Naive B cell (primary cell): ENCODE results near the gene ANKUB1. TPM values are rescaled to one million over a fixed set of nuclear protein-coding genes. Genes with fewer than 3 reads are reported as not detected.

ENCODE experiments used
- ATAC-seq, 2 donors: fragments of 150-1000 bp; cut with Tn5 transposase; 2 replicates each; pipeline ENCODE4 v1.10.0; 2021; ENCODE audit warnings: low read depth in 2 of 2, mild to moderate bottlenecking in 2 of 2, moderate library complexity in 2 of 2
- DNase-seq: peaks from one replicate; pipeline ENCODE4 v3.0.0; 2022
- H3K27ac Mint-ChIP-seq, 6 donors: one replicate each; pipeline ENCODE4 v1.8.0; 2020 to 2022; ENCODE audit warnings: mild to moderate bottlenecking in 6 of 6, mixed read lengths in 6 of 6, moderate library complexity in 5 of 6, inconsistent platforms in 2 of 6
- H3K27me3 Mint-ChIP-seq, 3 donors: one replicate each; pipeline ENCODE4 v1.8.0; 2021 to 2022; ENCODE audit warnings: mixed read lengths in 3 of 3, mild to moderate bottlenecking in 1 of 3
- H3K36me3 Mint-ChIP-seq, 2 donors: one replicate each; pipeline ENCODE4 v1.8.0; 2020 to 2022; ENCODE audit warnings: mixed read lengths in 2 of 2, inconsistent platforms in 1 of 2, mild to moderate bottlenecking in 1 of 2
- H3K4me1 Mint-ChIP-seq, 3 donors: one replicate each; pipeline ENCODE4 v1.8.0; 2020 to 2022; ENCODE audit warnings: mixed read lengths in 3 of 3, inconsistent platforms in 1 of 3, mild to moderate bottlenecking in 1 of 3, moderate library complexity in 1 of 3
- H3K4me3 Mint-ChIP-seq, 8 donors: one replicate each; pipeline ENCODE4 v1.8.0; 2020 to 2022; ENCODE audit warnings: mild to moderate bottlenecking in 8 of 8, mixed read lengths in 8 of 8, moderate library complexity in 8 of 8, inconsistent platforms in 2 of 8
- H3K9me3 Mint-ChIP-seq, 7 donors: one replicate each; pipeline ENCODE4 v1.8.0; 2020 to 2022; ENCODE audit warnings: mixed read lengths in 7 of 7, mild to moderate bottlenecking in 5 of 7, inconsistent platforms in 2 of 7, moderate library complexity in 1 of 7
- polyA plus RNA-seq, 6 donors: library from polyadenylated mRNA; unstranded; fragments of 300-500 nt; fragmentation: Illumina TruSeq; gene quantifications; one replicate each; pipeline ENCODE4 v1.2.3, GENCODE V29; 2021; ENCODE audit warnings: low read depth in 6 of 6

ANKUB1 gene
- polyA plus RNA-seq, 6 donors from 2014 or later: 0.35 to 2.6 (median 0.71) TPM; not detected in 3

DNA sequence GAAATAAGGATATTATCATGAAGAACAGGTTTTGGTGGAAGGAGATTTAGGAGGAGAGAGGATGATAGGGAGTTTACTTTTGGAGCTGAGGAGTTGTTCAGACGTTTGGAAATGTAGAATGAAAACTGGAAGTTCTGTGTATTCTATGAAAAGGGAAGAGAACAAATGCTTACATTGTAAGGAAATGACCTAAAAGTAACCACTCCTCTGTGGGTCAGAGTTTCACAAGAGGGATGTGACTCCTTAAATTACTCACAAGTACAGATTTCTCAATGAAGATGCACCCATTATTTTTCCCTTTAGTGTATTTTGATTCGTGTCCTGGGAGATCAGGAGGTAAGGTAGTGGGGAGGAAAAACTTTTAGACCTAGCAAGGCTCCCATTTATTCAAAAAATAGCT lies 24.6 kb upstream of the ANKUB1 start:
- ATAC-seq (no peak), DNase-seq (no peak)
- Mint-ChIP-seq H3K36me3 (peaks cover 0 to 11% of the 10 kb centered on the region in 2 donors), H3K4me3 (peak overlapping the region in 6 of 8 donors; percentile 1 to 100 (median 22)), H3K27ac (peak overlapping the region; percentile 17 to 93 (median 45)), H3K9me3 (peaks cover 0 to 4% (median 0%) of the 10 kb centered on the region in 7 donors), H3K27me3 (no peaks in the 10 kb centered on the region), H3K4me1 (peaks cover 64 to 72% (median 70%) of the 10 kb centered on the region in 3 donors)

DNA sequence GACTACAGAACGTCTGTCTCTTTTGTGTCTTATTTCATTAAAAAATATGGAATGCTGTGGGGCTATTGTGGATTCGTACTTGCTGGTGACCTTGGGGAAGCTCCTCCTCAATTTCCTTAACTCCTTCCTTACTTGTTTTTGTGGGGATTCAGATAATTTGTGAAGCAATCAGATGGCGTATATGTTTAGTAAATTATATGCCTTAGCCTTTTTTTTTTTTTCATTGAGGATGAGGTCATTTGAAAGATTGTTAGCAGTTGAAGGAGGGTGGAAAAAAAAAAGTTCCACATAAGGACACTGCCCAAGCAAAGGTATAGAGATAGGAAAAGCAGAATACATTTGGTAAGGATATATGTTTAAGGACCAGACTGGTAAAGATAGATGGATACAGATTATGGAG lies 24.0 kb upstream of the ANKUB1 start:
- Mint-ChIP-seq H3K27me3 (no peaks in the 10 kb centered on the region), H3K27ac (peak overlapping the region in 4 of 6 donors; percentile 4 to 83 (median 34)), H3K36me3 (peaks cover 0 to 4% of the 10 kb centered on the region in 2 donors), H3K4me3 (peak overlapping the region; percentile 1 to 100 (median 52)), H3K9me3 (peaks cover 0 to 2% (median 0%) of the 10 kb centered on the region in 7 donors), H3K4me1 (peaks cover 61 to 70% (median 63%) of the 10 kb centered on the region in 3 donors)
- ATAC-seq (no peak), DNase-seq (no peak)

GRCh38 chr3:149815728-149816127 lies 23.4 kb upstream of the ANKUB1 start:
- Mint-ChIP-seq H3K27me3 (no peaks in the 10 kb centered on the region), H3K36me3 (peaks cover 0 to 4% of the 10 kb centered on the region in 2 donors), H3K27ac (peak overlapping the region in 2 of 6 donors; percentile 52 to 92), H3K9me3 (peaks cover 0 to 2% (median 0%) of the 10 kb centered on the region in 7 donors), H3K4me1 (peaks cover 61 to 69% (median 63%) of the 10 kb centered on the region in 3 donors), H3K4me3 (peak overlapping the region; percentile 29 to 100 (median 72))
- DNase-seq (no peak), ATAC-seq (no peak)

DNA sequence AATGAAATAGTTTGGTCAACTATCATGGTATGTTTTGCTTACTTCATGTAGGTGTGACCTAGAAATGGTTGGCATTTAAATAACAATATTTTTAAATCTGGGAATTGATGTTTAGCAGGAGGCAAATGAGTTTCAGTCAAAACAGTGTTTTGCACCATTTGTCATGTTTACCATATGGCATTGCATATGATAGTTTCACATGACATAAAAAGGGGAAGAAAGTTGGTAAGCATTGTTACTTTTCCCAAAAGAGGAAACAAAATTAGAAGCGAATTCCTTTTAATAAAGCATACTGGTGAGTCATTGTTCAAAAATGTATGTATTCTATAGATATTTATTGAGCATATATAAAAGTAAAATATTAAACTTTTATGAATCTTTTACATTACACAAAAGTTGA lies 23.0 kb upstream of the ANKUB1 start:
- ATAC-seq (no peak), DNase-seq (peak; percentile 14)
- Mint-ChIP-seq H3K4me1 (peaks cover 61 to 68% (median 63%) of the 10 kb centered on the region in 3 donors), H3K27me3 (no peaks in the 10 kb centered on the region), H3K27ac (peak overlapping the region in 2 of 6 donors; percentile 5 to 92), H3K9me3 (peaks cover 0 to 2% (median 0%) of the 10 kb centered on the region in 7 donors), H3K36me3 (peaks cover 0 to 4% of the 10 kb centered on the region in 2 donors), H3K4me3 (peak overlapping the region; percentile 17 to 100 (median 99))

- peak overlapping the region; percentile 94 to 100 (median 100) for H3K4me3 Mint-ChIP-seq
Measured at GRCh38 chr3:149813367-149814281, 21.3 kb upstream of the ANKUB1 start.

GRCh38 chr3:149812606-149813366 lies 20.4 kb upstream of the ANKUB1 start, which contains the start of gene RNF13:
Gene RNF13 (plus strand): TSS chr3:149813215. CDS start chr3:149846027, 32,812 bp downstream.
- Mint-ChIP-seq H3K9me3 (no peaks in the 10 kb centered on the region), H3K27ac (peak within 1 kb of the TSS; percentile 92 to 100 (median 98)), H3K27me3 (no peaks in the 10 kb centered on the region), H3K4me3 (peak within 1 kb of the TSS; percentile 94 to 100 (median 100)), H3K36me3 (peaks cover 0 to 4% of the 10 kb centered on the region in 2 donors), H3K4me1 (peaks cover 48 to 54% (median 49%) of the 10 kb centered on the region in 3 donors)
- ATAC-seq: peak; percentile 91 to 93
- peak; percentile 91 for DNase-seq

More at GRCh38 chr3:149813367-149814281, 21.3 kb upstream of the ANKUB1 start:
- H3K27me3 Mint-ChIP-seq: no peaks in the 10 kb centered on the region
- H3K4me1 Mint-ChIP-seq: peaks cover 52 to 56% (median 54%) of the 10 kb centered on the region in 3 donors
- H3K9me3 Mint-ChIP-seq: peaks cover 0 to 2% (median 0%) of the 10 kb centered on the region in 7 donors
- ATAC-seq (peak; percentile 11 to 19), DNase-seq (no peak)
- H3K36me3 Mint-ChIP-seq: peaks cover 0 to 4% of the 10 kb centered on the region in 2 donors
- peak overlapping the region; percentile 92 to 100 (median 98) for H3K27ac Mint-ChIP-seq

GRCh38 chr3:149812165-149812605 lies 19.8 kb upstream of the ANKUB1 start:
- DNase-seq (no peak), ATAC-seq (no peak)
- peak overlapping the region; percentile 92 to 100 (median 98) for H3K27ac Mint-ChIP-seq
- peaks cover 0 to 4% of the 10 kb centered on the region in 2 donors for H3K36me3 Mint-ChIP-seq
- H3K4me3 Mint-ChIP-seq: peak overlapping the region; percentile 94 to 100 (median 100)
- no peaks in the 10 kb centered on the region for H3K27me3 Mint-ChIP-seq
- H3K4me1 Mint-ChIP-seq: peaks cover 43 to 48% (median 44%) of the 10 kb centered on the region in 3 donors
- H3K9me3 Mint-ChIP-seq: no peaks in the 10 kb centered on the region

DNA sequence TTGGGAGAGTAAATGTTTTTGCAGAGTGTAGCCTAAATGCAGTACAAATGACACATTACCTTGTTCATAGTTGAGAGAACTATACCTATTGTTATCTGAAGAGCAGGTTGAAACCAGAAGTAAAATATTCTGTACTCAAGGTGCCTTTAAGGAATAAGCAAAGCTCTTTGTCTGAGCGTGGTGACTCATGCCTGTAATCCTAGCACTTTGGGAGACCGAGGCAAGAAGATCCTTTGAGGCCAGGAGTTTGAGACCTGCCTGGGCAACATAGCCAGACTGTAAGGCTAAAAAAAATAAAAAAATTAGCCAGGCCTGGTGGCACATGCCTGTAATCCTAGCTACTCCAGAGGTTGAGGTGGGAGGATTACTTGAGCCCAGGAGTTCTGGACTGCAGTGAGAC lies 18.5 kb upstream of the ANKUB1 start:
- ATAC-seq: no peak
- H3K36me3 Mint-ChIP-seq: no peaks in the 10 kb centered on the region
- H3K27ac Mint-ChIP-seq: no peak overlapping the region
- peaks cover 35 to 47% (median 41%) of the 10 kb centered on the region in 3 donors for H3K4me1 Mint-ChIP-seq
- H3K9me3 Mint-ChIP-seq: no peaks in the 10 kb centered on the region
- peak overlapping the region in 1 of 8 donors; percentile 22 for H3K4me3 Mint-ChIP-seq
- H3K27me3 Mint-ChIP-seq: no peaks in the 10 kb centered on the region
- DNase-seq: no peak

GRCh38 chr3:149809699-149810098 lies 17.3 kb upstream of the ANKUB1 start:
- peaks cover 24 to 37% (median 30%) of the 10 kb centered on the region in 3 donors for H3K4me1 Mint-ChIP-seq
- no peak for DNase-seq
- no peak for ATAC-seq
- H3K27me3 Mint-ChIP-seq: no peaks in the 10 kb centered on the region
- H3K9me3 Mint-ChIP-seq: no peaks in the 10 kb centered on the region
- H3K4me3 Mint-ChIP-seq: no peak overlapping the region
- no peak overlapping the region for H3K27ac Mint-ChIP-seq
- no peaks in the 10 kb centered on the region for H3K36me3 Mint-ChIP-seq

DNA sequence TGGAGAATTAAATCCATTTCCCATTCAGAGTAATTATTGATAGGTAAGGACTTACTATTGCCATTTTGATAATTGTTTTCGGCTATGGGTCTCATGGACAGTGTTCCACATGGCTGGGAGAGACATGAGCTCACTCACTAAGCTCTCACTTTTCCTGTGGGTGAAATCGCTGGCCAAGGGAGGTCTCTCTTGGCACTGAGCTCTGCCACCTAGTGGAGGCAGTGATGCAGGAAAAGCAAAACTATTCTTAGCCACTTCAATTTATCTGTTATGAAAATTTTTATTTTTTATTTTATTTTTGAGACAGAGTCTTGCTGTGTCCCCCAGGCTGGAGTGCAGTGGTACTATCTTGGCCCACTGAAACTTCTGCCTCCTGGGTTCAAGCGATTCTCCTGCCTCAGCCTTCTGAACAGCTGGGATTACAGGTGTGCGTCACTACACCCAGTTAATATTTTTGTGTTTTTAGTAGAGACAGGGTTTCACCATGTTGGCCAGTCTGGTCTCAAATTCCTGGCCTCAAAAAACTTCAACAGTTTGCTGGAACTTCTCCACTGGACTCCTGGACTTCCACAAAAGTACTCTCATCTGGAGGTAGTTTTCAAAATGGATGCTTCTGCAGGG lies 16.0 kb upstream of the ANKUB1 start:
- peak; percentile 58 for DNase-seq
- Mint-ChIP-seq H3K9me3 (no peaks in the 10 kb centered on the region), H3K27me3 (no peaks in the 10 kb centered on the region), H3K36me3 (no peaks in the 10 kb centered on the region), H3K4me3 (peak overlapping the region in 1 of 8 donors; percentile 24), H3K4me1 (peaks cover 13 to 26% (median 17%) of the 10 kb centered on the region in 3 donors), H3K27ac (peak overlapping the region in 2 of 6 donors; percentile 19 to 81)
- peak in 1 of 2 donors; percentile 13 for ATAC-seq

- peak overlapping the region in 2 of 6 donors; percentile 17 to 88 for H3K27ac Mint-ChIP-seq
- H3K4me1 Mint-ChIP-seq: peaks cover 9 to 20% (median 17%) of the 10 kb centered on the region in 3 donors
- H3K27me3 Mint-ChIP-seq: no peaks in the 10 kb centered on the region
- DNase-seq (no peak), ATAC-seq (no peak)
- H3K9me3 Mint-ChIP-seq: no peaks in the 10 kb centered on the region
- H3K36me3 Mint-ChIP-seq: no peaks in the 10 kb centered on the region
- H3K4me3 Mint-ChIP-seq: peak overlapping the region in 1 of 8 donors; percentile 32
Measured at GRCh38 chr3:149806171-149806778, 13.9 kb upstream of the ANKUB1 start.

DNA sequence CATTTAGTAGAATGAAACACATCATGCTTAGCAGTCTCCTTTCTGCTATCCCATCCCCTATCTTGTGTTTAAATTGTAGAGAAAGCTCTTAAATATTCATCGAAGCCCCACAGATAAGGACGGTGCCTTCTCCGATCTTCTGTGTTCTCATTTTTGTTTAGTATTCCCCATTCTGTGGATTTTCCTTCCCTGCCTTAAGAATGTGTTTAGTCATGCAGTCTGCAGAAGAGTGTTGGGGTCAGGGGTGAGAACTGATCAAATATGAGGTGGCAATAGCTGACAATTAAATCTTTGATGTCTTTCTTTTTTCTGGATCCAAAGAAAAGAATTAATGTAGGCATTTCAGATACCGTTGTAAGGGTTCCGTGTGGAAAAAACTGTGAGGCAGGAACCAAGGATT lies 9.3 kb upstream of the ANKUB1 start:
- H3K27ac Mint-ChIP-seq: no peak overlapping the region
- no peak for DNase-seq
- no peaks in the 10 kb centered on the region for H3K27me3 Mint-ChIP-seq
- peaks cover 0 to 6% (median 0%) of the 10 kb centered on the region in 7 donors for H3K9me3 Mint-ChIP-seq
- ATAC-seq: no peak
- peaks cover 6 to 7% (median 7%) of the 10 kb centered on the region in 3 donors for H3K4me1 Mint-ChIP-seq
- H3K4me3 Mint-ChIP-seq: no peak overlapping the region
- no peaks in the 10 kb centered on the region for H3K36me3 Mint-ChIP-seq
